GM12878 (cell line): ENCODE data around the gene ULBP1. TPM values are rescaled to one million over a fixed set of nuclear protein-coding genes. Genes with fewer than 3 reads are reported as not detected.

Source experiments
- ATF7 ChIP-seq: fragments of 450-650 bp; IDR thresholded peaks from 2 replicates; pipeline ENCODE4 v1.6.1; 2016; ENCODE audit warnings: low read depth, mild to moderate bottlenecking
- CHD1 ChIP-seq: IDR thresholded peaks from 2 replicates; pipeline ENCODE4 v1.6.1; 2012; ENCODE audit warnings: low read depth, low read length, improper control_type of control experiment
- GATAD2B ChIP-seq: fragments of 450-650 bp; conservative IDR thresholded peaks from 2 replicates; pipeline ENCODE4 v1.6.1; 2017; ENCODE audit warnings: low read depth, mild to moderate bottlenecking, moderate library complexity
- IRF4 ChIP-seq: IDR thresholded peaks from 2 replicates; pipeline ENCODE4 v1.6.1; 2011; ENCODE audit warnings: low read depth, low read length
- JUND ChIP-seq: IDR thresholded peaks from 2 replicates; pipeline ENCODE4 v1.6.1; 2012; ENCODE audit warnings: low read depth, mild to moderate bottlenecking, low read length, improper control_type of control experiment, moderate library complexity
- KAT2A ChIP-seq: conservative IDR thresholded peaks from 2 replicates; pipeline ENCODE4 v1.6.1; 2011; ENCODE audit warnings: low read depth, low read length; ENCODE audit not compliant: control insufficient read depth
- RCOR1 ChIP-seq: conservative IDR thresholded peaks from 2 replicates; pipeline ENCODE4 v1.6.1; 2012; ENCODE audit warnings: low read depth, low read length, improper control_type of control experiment
- SMAD5 ChIP-seq: IDR thresholded peaks from 2 replicates; pipeline ENCODE4 v1.6.1; 2016; ENCODE audit warnings: antibody characterized with exemption, low read depth
- WRNIP1 ChIP-seq: IDR thresholded peaks from 2 replicates; pipeline ENCODE4 v1.6.1; 2011; ENCODE audit warnings: low read depth, low read length, improper control_type of control experiment, borderline replicate concordance
- ZBED1 ChIP-seq: IDR thresholded peaks from 2 replicates; pipeline ENCODE4 v1.6.1; 2016; ENCODE audit warnings: borderline replicate concordance
- ZNF217 ChIP-seq: fragments of 450-650 bp; IDR thresholded peaks from 2 replicates; pipeline ENCODE4 v1.6.1; 2017; ENCODE audit warnings: antibody characterized with exemption, mild to moderate bottlenecking
- polyA plus RNA-seq, 11 experiments: library from polyadenylated mRNA; depleted of rRNA in 4 of 11; unstranded in 6 of 11; stranded (reverse) in 5 of 11; fragments of >200 nt; fragmentation: Nextera tagmentation in 4 of 11; fragmentation: Illumina TruSeq in 1 of 11; extraction: Ambion mirVana in 4 of 11; extraction: Trizol in 1 of 11; gene quantifications; 1 replicate in 1 of 11; 2 replicates in 10 of 11; pipeline versions ENCODE4 v1.2.1 to v1.2.3, GENCODE V29; 2011 to 2016; ENCODE audit warnings: inconsistent platforms in 2 of 11, missing spikeins in 2 of 11, low read depth in 1 of 11
- total RNA-seq, 4 experiments: library from RNA; depleted of rRNA in 3 of 4; stranded (reverse); fragments of >200 nt in 3 of 4; fragmentation: Illumina TruSeq in 1 of 4; extraction: Trizol in 1 of 4; gene quantifications; 2 replicates each; pipeline versions ENCODE4 v1.2.1 to v1.2.3, GENCODE V29; 2013 to 2021
- TF ChIP-seq, protein P1 (sequence below), 3 experiments: IDR thresholded peaks in 2 of 3; conservative IDR thresholded peaks in 1 of 3; 2 replicates each; pipeline ENCODE4 v1.5.1; 2011; ENCODE audit warnings: low read depth in 3 of 3, low read length in 3 of 3, mild to moderate bottlenecking in 3 of 3, control low read depth in 2 of 3, moderate library complexity in 2 of 3, inconsistent platforms in 1 of 3, mixed read lengths in 1 of 3; ENCODE audit not compliant: control insufficient read depth in 2 of 3, insufficient read depth in 1 of 3; ENCODE audit errors: extremely low read depth in 1 of 3
- TF ChIP-seq, protein P2 (sequence below): fragments of 450-650 bp; IDR thresholded peaks from 2 replicates; pipeline ENCODE4 v1.6.1; 2018; ENCODE audit warnings: borderline replicate concordance, mild to moderate bottlenecking; ENCODE audit not compliant: partially characterized antibody
- TF ChIP-seq, protein P3 (sequence below): IDR thresholded peaks from 2 replicates; pipeline ENCODE4 v1.6.1; 2011; ENCODE audit warnings: borderline replicate concordance, low read depth, mild to moderate bottlenecking, moderate library complexity, mixed read lengths, low read length; ENCODE audit not compliant: insufficient read depth; ENCODE audit errors: extremely low read length
- TF ChIP-seq, protein P4 (sequence below): IDR thresholded peaks from 2 replicates; pipeline ENCODE4 v1.6.1; 2012; ENCODE audit warnings: low read depth, low read length, improper control_type of control experiment
- TF ChIP-seq, protein P5 (sequence below): IDR thresholded peaks from 2 replicates; pipeline ENCODE4 v1.6.1; 2012; ENCODE audit warnings: improper control_type of control experiment, low read depth, low read length; ENCODE audit not compliant: insufficient replicate concordance

ULBP1 gene
- total and polyA plus RNA-seq, 10 of the 15 experiments (the other 5 are each of a cell fraction or from before 2014, with no cell fraction given) = 0.02 to 0.12 (median 0.04) TPM; not detected in 7

DNA sequence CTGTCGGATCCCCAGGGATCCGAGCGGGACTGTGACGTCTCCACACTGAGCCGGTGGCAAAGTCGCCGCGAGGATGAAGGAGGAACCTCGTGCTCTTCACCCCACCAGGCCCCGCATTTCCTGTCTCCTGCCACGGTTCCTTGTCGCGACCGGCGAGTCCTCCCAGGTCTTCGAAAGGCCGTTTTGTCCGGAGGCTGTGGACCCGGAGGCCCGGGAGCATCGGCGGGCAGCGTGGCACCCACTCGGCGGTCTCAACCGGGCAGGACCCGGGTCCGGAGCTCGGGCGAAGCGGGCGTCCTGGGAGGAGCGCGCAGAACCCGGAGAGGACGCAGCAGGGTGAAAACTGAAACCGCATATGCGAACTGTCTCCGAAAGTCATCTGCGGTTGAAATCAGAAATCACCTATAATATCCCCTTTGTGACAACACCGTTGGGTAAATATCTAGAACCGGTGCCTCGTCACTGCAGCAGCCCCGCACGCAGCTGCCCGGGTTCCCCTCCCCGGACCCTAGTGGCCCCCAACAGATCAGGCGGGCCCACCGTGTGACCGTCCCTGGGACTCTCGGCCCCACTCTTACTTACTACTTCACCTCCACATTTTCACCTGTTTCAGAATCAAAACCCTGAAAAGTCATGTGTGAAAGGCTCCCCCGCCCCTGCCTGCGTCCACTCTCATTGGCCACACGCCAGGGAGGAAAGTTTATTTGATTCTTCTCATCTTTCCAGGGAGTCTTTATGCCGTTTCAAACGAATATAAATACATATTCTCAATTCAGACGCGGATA, 25.0 kb upstream of the ULBP1 start (continued):
- TF ChIP-seq GATAD2B (0 out of 2 replicates have a peak, but pooled peaks have one; percentile 84), ATF7 (peak; percentile 57), ZBED1 (peak; percentile 91), RCOR1 (no peak), SMAD5 (no peak), IRF4 (no peak), KAT2A (no peak), WRNIP1 (no peak), JUND (no peak), CHD1 (no peak), ZNF217 (peak; percentile 61; the same call in 1 of the 2 replicates)
- TF ChIP-seq, protein P1, sequence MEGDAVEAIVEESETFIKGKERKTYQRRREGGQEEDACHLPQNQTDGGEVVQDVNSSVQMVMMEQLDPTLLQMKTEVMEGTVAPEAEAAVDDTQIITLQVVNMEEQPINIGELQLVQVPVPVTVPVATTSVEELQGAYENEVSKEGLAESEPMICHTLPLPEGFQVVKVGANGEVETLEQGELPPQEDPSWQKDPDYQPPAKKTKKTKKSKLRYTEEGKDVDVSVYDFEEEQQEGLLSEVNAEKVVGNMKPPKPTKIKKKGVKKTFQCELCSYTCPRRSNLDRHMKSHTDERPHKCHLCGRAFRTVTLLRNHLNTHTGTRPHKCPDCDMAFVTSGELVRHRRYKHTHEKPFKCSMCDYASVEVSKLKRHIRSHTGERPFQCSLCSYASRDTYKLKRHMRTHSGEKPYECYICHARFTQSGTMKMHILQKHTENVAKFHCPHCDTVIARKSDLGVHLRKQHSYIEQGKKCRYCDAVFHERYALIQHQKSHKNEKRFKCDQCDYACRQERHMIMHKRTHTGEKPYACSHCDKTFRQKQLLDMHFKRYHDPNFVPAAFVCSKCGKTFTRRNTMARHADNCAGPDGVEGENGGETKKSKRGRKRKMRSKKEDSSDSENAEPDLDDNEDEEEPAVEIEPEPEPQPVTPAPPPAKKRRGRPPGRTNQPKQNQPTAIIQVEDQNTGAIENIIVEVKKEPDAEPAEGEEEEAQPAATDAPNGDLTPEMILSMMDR (IDR thresholded peaks at IDR 0.05 in 2 of 3, conservative IDR thresholded peaks at IDR 0.05 in 1 of 3; ENCODE audit: control insufficient read depth in 2 of 3, extremely low read depth in 1 of 3, insufficient read depth in 1 of 3, low read depth in 3 of 3, low read length in 3 of 3) = no peak
- TF ChIP-seq, protein P2, sequence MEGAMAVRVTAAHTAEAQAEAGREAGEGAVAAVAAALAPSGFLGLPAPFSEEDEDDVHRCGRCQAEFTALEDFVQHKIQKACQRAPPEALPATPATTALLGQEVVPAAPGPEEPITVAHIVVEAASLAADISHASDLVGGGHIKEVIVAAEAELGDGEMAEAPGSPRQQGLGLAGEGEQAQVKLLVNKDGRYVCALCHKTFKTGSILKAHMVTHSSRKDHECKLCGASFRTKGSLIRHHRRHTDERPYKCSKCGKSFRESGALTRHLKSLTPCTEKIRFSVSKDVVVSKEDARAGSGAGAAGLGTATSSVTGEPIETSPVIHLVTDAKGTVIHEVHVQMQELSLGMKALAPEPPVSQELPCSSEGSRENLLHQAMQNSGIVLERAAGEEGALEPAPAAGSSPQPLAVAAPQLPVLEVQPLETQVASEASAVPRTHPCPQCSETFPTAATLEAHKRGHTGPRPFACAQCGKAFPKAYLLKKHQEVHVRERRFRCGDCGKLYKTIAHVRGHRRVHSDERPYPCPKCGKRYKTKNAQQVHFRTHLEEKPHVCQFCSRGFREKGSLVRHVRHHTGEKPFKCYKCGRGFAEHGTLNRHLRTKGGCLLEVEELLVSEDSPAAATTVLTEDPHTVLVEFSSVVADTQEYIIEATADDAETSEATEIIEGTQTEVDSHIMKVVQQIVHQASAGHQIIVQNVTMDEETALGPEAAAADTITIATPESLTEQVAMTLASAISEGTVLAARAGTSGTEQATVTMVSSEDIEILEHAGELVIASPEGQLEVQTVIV = no peak
- TF ChIP-seq, protein P3, sequence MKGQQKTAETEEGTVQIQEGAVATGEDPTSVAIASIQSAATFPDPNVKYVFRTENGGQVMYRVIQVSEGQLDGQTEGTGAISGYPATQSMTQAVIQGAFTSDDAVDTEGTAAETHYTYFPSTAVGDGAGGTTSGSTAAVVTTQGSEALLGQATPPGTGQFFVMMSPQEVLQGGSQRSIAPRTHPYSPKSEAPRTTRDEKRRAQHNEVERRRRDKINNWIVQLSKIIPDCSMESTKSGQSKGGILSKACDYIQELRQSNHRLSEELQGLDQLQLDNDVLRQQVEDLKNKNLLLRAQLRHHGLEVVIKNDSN = no peak
- TF ChIP-seq, protein P4, sequence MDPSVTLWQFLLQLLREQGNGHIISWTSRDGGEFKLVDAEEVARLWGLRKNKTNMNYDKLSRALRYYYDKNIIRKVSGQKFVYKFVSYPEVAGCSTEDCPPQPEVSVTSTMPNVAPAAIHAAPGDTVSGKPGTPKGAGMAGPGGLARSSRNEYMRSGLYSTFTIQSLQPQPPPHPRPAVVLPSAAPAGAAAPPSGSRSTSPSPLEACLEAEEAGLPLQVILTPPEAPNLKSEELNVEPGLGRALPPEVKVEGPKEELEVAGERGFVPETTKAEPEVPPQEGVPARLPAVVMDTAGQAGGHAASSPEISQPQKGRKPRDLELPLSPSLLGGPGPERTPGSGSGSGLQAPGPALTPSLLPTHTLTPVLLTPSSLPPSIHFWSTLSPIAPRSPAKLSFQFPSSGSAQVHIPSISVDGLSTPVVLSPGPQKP = no peak
- TF ChIP-seq, protein P5, sequence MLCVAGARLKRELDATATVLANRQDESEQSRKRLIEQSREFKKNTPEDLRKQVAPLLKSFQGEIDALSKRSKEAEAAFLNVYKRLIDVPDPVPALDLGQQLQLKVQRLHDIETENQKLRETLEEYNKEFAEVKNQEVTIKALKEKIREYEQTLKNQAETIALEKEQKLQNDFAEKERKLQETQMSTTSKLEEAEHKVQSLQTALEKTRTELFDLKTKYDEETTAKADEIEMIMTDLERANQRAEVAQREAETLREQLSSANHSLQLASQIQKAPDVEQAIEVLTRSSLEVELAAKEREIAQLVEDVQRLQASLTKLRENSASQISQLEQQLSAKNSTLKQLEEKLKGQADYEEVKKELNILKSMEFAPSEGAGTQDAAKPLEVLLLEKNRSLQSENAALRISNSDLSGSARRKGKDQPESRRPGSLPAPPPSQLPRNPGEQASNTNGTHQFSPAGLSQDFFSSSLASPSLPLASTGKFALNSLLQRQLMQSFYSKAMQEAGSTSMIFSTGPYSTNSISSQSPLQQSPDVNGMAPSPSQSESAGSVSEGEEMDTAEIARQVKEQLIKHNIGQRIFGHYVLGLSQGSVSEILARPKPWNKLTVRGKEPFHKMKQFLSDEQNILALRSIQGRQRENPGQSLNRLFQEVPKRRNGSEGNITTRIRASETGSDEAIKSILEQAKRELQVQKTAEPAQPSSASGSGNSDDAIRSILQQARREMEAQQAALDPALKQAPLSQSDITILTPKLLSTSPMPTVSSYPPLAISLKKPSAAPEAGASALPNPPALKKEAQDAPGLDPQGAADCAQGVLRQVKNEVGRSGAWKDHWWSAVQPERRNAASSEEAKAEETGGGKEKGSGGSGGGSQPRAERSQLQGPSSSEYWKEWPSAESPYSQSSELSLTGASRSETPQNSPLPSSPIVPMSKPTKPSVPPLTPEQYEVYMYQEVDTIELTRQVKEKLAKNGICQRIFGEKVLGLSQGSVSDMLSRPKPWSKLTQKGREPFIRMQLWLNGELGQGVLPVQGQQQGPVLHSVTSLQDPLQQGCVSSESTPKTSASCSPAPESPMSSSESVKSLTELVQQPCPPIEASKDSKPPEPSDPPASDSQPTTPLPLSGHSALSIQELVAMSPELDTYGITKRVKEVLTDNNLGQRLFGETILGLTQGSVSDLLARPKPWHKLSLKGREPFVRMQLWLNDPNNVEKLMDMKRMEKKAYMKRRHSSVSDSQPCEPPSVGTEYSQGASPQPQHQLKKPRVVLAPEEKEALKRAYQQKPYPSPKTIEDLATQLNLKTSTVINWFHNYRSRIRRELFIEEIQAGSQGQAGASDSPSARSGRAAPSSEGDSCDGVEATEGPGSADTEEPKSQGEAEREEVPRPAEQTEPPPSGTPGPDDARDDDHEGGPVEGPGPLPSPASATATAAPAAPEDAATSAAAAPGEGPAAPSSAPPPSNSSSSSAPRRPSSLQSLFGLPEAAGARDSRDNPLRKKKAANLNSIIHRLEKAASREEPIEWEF = no peak
